ENCODE results near the gene TJP1.
"Not testable (repeated sequence)": the region's sequence is repeated elsewhere in the genome, so short reads cannot be mapped to it uniquely, and the experiment has no call there.

Gene TJP1

GRCh38 chr15:29657476-29657817 is 164.8 kb downstream of the TJP1 start:
- DNase-seq (ENCODE audit: low read depth): not testable (repeated sequence)

GRCh38 chr15:29656636-29657475 is 165.4 kb downstream of the TJP1 start:
- no peak for DNase-seq (ENCODE audit: low read depth)

- no peak for DNase-seq (ENCODE audit: low read depth)
These were observed 169.7 kb downstream of the TJP1 start for GRCh38 chr15:29652595-29652994.

GRCh38 chr15:29651476-29652233 is 170.6 kb downstream of the TJP1 start:
- DNase-seq (ENCODE audit: low read depth): no peak

Measured in activated T-cell treated with anti-CD3 and anti-CD28 coated beads for 24 hours (primary cell).